H9 (cell line): ENCODE data around the gene EFNA5. TPM values are rescaled to one million over a fixed set of nuclear protein-coding genes. Genes with fewer than 3 reads are reported as not detected.

ENCODE experiments used
- DNase-seq: peaks from one replicate; pipeline ENCODE4 v3.0.0-alpha.2; 2017
- H2AFZ ChIP-seq: one replicate; pipeline ENCODE4 v1.6.1; 2013; ENCODE audit warnings: mild to moderate bottlenecking, low read length, control low read depth, moderate library complexity
- H2AK5ac ChIP-seq: 2 replicates; pipeline ENCODE4 v1.6.1; 2013; ENCODE audit warnings: low read length, control low read depth, mixed read lengths; ENCODE audit not compliant: insufficient read length
- H2BK120ac ChIP-seq: one replicate; pipeline ENCODE4 v1.6.1; 2013; ENCODE audit warnings: low read depth, mild to moderate bottlenecking, low read length, control low read depth, inconsistent platforms; ENCODE audit not compliant: poor library complexity, severe bottlenecking
- H2BK12ac ChIP-seq: 2 replicates; pipeline ENCODE4 v1.6.1; 2013; ENCODE audit warnings: low read length, control low read depth, mixed read lengths, low read depth; ENCODE audit not compliant: insufficient read length
- H2BK15ac ChIP-seq: 2 replicates; pipeline ENCODE4 v1.6.1; 2013; ENCODE audit warnings: low read depth, low read length, control low read depth
- H2BK20ac ChIP-seq: one replicate; pipeline ENCODE4 v1.6.1; 2013; ENCODE audit warnings: low read depth, mild to moderate bottlenecking, low read length, control low read depth, inconsistent platforms; ENCODE audit not compliant: poor library complexity, severe bottlenecking
- H2BK5ac ChIP-seq: 2 replicates; pipeline ENCODE4 v1.6.1; 2013; ENCODE audit warnings: low read length, control low read depth, mixed read lengths; ENCODE audit not compliant: insufficient read length
- H3K14ac ChIP-seq: 2 replicates; pipeline ENCODE4 v1.6.1; 2013; ENCODE audit warnings: low read length, control low read depth; ENCODE audit not compliant: insufficient read depth
- H3K18ac ChIP-seq: 2 replicates; pipeline ENCODE4 v1.6.1; 2013; ENCODE audit warnings: low read depth, mild to moderate bottlenecking, mixed read lengths, low read length, control low read depth; ENCODE audit not compliant: insufficient read length
- H3K23ac ChIP-seq: 2 replicates; pipeline ENCODE4 v1.6.1; 2013; ENCODE audit warnings: low read length, control low read depth, mixed read lengths, low read depth; ENCODE audit not compliant: insufficient read length
- H3K23me2 ChIP-seq: 2 replicates; pipeline ENCODE4 v1.6.1; 2013; ENCODE audit warnings: low read depth, mild to moderate bottlenecking, mixed read lengths, low read length, control low read depth; ENCODE audit not compliant: insufficient read length, poor library complexity, severe bottlenecking
- H3K27ac ChIP-seq: 2 replicates; pipeline ENCODE4 v1.5.1; 2013; ENCODE audit warnings: low read length, control low read depth, mixed read lengths, low read depth; ENCODE audit not compliant: insufficient read length
- H3K27me3 ChIP-seq: 2 replicates; pipeline ENCODE4 v1.6.1; 2013; ENCODE audit warnings: low read length, control low read depth, inconsistent platforms; ENCODE audit not compliant: insufficient read depth
- H3K4ac ChIP-seq: 2 replicates; pipeline ENCODE4 v1.6.1; 2013; ENCODE audit warnings: low read depth, mild to moderate bottlenecking, control low read depth, inconsistent platforms, low read length, moderate library complexity
- H3K4me1 ChIP-seq: 2 replicates; pipeline ENCODE4 v1.6.1; 2013; ENCODE audit warnings: low read length, control low read depth, inconsistent platforms; ENCODE audit not compliant: insufficient read depth
- H3K4me2 ChIP-seq: 2 replicates; pipeline ENCODE4 v1.6.1; 2013; ENCODE audit warnings: low read length, control low read depth, mixed read lengths; ENCODE audit not compliant: insufficient read length, insufficient read depth
- H3K56ac ChIP-seq: 2 replicates; pipeline ENCODE4 v1.6.1; 2013; ENCODE audit warnings: low read depth, mild to moderate bottlenecking, mixed read lengths, low read length, control low read depth; ENCODE audit not compliant: insufficient read length
- H3K79me1 ChIP-seq: 2 replicates; pipeline ENCODE4 v1.6.1; 2013; ENCODE audit warnings: low read depth, mild to moderate bottlenecking, moderate library complexity, low read length, control low read depth, inconsistent platforms; ENCODE audit not compliant: insufficient read depth, poor library complexity, severe bottlenecking
- H3K79me2 ChIP-seq: 2 replicates; pipeline ENCODE4 v1.6.1; 2013; ENCODE audit warnings: low read length, control low read depth, inconsistent platforms; ENCODE audit not compliant: insufficient read depth
- H3K9ac ChIP-seq: 2 replicates; pipeline ENCODE4 v1.6.1; 2013; ENCODE audit warnings: low read length, control low read depth, mixed read lengths; ENCODE audit not compliant: insufficient read length; ENCODE audit errors: extremely low read depth
- H3K9me3 ChIP-seq: one replicate; pipeline ENCODE4 v1.6.1; 2013; ENCODE audit warnings: low read depth, low read length, inconsistent platforms; ENCODE audit not compliant: control insufficient read depth
- H3T11ph ChIP-seq: one replicate; pipeline ENCODE4 v1.6.1; 2013; ENCODE audit warnings: mild to moderate bottlenecking, low read length, control low read depth, inconsistent platforms
- H4K20me1 ChIP-seq: one replicate; pipeline ENCODE4 v1.6.1; 2013; ENCODE audit not compliant: control insufficient read depth, insufficient read length, insufficient read depth
- H4K5ac ChIP-seq: 2 replicates; pipeline ENCODE4 v1.6.1; 2013; ENCODE audit warnings: low read depth, mild to moderate bottlenecking, mixed read lengths, low read length, control low read depth; ENCODE audit not compliant: insufficient read length
- H4K8ac ChIP-seq: replicated peaks from 2 replicates; pipeline ENCODE4 v1.6.1; 2013; ENCODE audit warnings: low read length, control low read depth, mixed read lengths, low read depth; ENCODE audit not compliant: insufficient read length
- H4K91ac ChIP-seq: 2 replicates; pipeline ENCODE4 v1.6.1; 2013; ENCODE audit warnings: low read depth, mild to moderate bottlenecking, moderate library complexity, mixed read lengths, low read length, control low read depth; ENCODE audit not compliant: insufficient read length
- H3K27ac Mint-ChIP-seq, 3 experiments: 2 replicates in 2 of 3; 3 replicates in 1 of 3; pipeline ENCODE4 v1.8.0; 2020 to 2021; ENCODE audit warnings: mixed read lengths in 3 of 3, mild to moderate bottlenecking in 1 of 3, moderate library complexity in 1 of 3
- H3K27me3 Mint-ChIP-seq: 2 replicates; pipeline ENCODE4 v1.8.0; 2021; ENCODE audit warnings: low read depth, mild to moderate bottlenecking, moderate library complexity, mixed read lengths
- H3K36me3 Mint-ChIP-seq, 3 experiments: 2 replicates in 2 of 3; 3 replicates in 1 of 3; pipeline ENCODE4 v1.8.0; 2020 to 2021; ENCODE audit warnings: low read depth in 3 of 3, mixed read lengths in 3 of 3; ENCODE audit not compliant: insufficient read depth in 1 of 3
- H3K4me1 Mint-ChIP-seq, 2 experiments: 2 replicates each; pipeline ENCODE4 v1.8.0; 2020; ENCODE audit warnings: mixed read lengths in 2 of 2
- H3K4me3 Mint-ChIP-seq, 2 experiments: 2 replicates in 1 of 2; 3 replicates in 1 of 2; pipeline ENCODE4 v1.8.0; 2020 to 2021; ENCODE audit warnings: mild to moderate bottlenecking in 2 of 2, mixed read lengths in 2 of 2, moderate library complexity in 1 of 2
- H3K9me3 Mint-ChIP-seq, 2 experiments: 2 replicates in 1 of 2; 3 replicates in 1 of 2; pipeline ENCODE4 v1.8.0; 2020; ENCODE audit warnings: mild to moderate bottlenecking in 2 of 2, mixed read lengths in 2 of 2, moderate library complexity in 1 of 2
- WGBS: extraction: QIAGEN DNeasy Blood & Tissue Kit; methylation state at CpG from one replicate; pipeline ENCODE4 v1.1.7; 2013; ENCODE audit warnings: missing lambda C conversion rate, low lambda C conversion rate, mixed read lengths; ENCODE audit not compliant: insufficient read length; ENCODE audit errors: extremely low coverage; 5-methylcytosine and 5-hydroxymethylcytosine counted together
- total RNA-seq: library from RNA; stranded (reverse); gene quantifications from 2 replicates; pipeline ENCODE4 v1.2.1, GENCODE V29; 2021
- TF ChIP-seq, protein P1 (sequence below): fragments of 200-600 bp; sonication (generic); conservative IDR thresholded peaks from 3 replicates; pipeline ENCODE4 v1.8.0; 2021; ENCODE audit warnings: antibody characterized with exemption, mild to moderate bottlenecking

Gene EFNA5
- total RNA-seq, 1 experiment from 2014 or later: 20.4 TPM

DNA sequence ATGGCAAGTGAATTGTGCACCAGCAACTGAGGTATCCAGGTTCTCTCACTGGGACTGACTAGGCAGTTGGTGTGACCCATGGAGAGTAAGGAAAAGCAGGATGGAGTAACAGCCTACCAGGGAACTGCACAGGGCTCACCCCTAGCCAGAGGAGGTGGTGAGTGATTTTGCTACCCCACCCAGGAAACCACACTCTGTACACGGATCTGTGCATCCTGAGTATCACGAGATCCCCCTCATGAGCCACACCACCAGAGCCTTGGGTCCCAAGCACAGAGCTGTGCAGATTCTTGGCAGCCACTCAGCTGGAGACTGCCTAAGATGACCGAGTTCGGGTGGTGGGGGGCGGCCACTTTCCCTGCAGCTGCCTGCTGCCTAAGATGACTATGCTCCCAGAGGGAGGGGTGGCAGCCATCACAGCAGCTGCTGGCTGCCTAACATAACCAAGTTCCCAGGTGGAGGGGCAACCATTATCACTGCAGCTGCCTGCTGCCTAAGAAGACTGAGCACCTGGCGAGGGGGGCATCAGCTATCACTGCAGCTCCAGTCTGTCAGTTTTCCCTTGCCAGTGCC lies 48.4 kb upstream of the EFNA5 start:
- Histone ChIP-seq H3K79me1 (no peaks in the 10 kb centered on the region), H3K18ac (no peak overlapping the region), H4K91ac (no peak overlapping the region), H4K20me1 (no peaks in the 10 kb centered on the region), H3K9me3 (no peaks in the 10 kb centered on the region), H3K79me2 (no peaks in the 10 kb centered on the region), H2BK15ac (no peak overlapping the region), H2BK120ac (no peak overlapping the region), H2AFZ (no peak overlapping the region), H3T11ph (no peak overlapping the region), H4K8ac (no peak overlapping the region), H3K27me3 (no peaks in the 10 kb centered on the region), H3K14ac (no peak overlapping the region), H2BK20ac (no peak overlapping the region), H3K4me2 (no peak overlapping the region), H3K4ac (no peak overlapping the region), H2BK12ac (no peak overlapping the region), H3K23ac (no peak overlapping the region), H2AK5ac (no peak overlapping the region), H3K27ac (no peak overlapping the region), H3K9ac (no peak overlapping the region), H3K23me2 (no peaks in the 10 kb centered on the region), H2BK5ac (no peak overlapping the region), H3K56ac (no peak overlapping the region), H4K5ac (no peak overlapping the region), H3K4me1 (no peaks in the 10 kb centered on the region)
- Mint-ChIP-seq H3K4me1 (peaks cover 8 to 12% of the 10 kb centered on the region in 2 experiments; a peak in 3 of 4 replicates), H3K27ac (no peak overlapping the region), H3K9me3 (peaks cover 24 to 31% of the 10 kb centered on the region in 2 experiments), H3K27me3 (no peaks in the 10 kb centered on the region), H3K4me3 (no peak overlapping the region), H3K36me3 (peaks cover 5 to 40% (median 11%) of the 10 kb centered on the region in 3 experiments)
- TF ChIP-seq, protein P1, sequence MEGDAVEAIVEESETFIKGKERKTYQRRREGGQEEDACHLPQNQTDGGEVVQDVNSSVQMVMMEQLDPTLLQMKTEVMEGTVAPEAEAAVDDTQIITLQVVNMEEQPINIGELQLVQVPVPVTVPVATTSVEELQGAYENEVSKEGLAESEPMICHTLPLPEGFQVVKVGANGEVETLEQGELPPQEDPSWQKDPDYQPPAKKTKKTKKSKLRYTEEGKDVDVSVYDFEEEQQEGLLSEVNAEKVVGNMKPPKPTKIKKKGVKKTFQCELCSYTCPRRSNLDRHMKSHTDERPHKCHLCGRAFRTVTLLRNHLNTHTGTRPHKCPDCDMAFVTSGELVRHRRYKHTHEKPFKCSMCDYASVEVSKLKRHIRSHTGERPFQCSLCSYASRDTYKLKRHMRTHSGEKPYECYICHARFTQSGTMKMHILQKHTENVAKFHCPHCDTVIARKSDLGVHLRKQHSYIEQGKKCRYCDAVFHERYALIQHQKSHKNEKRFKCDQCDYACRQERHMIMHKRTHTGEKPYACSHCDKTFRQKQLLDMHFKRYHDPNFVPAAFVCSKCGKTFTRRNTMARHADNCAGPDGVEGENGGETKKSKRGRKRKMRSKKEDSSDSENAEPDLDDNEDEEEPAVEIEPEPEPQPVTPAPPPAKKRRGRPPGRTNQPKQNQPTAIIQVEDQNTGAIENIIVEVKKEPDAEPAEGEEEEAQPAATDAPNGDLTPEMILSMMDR: no peak
- no peak for DNase-seq
- no CpG with 5 or more reads among the region's 6 CpGs for WGBS
